ENCODE measurements around the gene KLF11. TPM values are rescaled to one million over a fixed set of nuclear protein-coding genes. Genes with fewer than 3 reads are reported as not detected.

KLF11 gene
- total RNA-seq, 4 donors from 2014 or later: 48.6 to 81.6 (median 58.8) TPM

DNA sequence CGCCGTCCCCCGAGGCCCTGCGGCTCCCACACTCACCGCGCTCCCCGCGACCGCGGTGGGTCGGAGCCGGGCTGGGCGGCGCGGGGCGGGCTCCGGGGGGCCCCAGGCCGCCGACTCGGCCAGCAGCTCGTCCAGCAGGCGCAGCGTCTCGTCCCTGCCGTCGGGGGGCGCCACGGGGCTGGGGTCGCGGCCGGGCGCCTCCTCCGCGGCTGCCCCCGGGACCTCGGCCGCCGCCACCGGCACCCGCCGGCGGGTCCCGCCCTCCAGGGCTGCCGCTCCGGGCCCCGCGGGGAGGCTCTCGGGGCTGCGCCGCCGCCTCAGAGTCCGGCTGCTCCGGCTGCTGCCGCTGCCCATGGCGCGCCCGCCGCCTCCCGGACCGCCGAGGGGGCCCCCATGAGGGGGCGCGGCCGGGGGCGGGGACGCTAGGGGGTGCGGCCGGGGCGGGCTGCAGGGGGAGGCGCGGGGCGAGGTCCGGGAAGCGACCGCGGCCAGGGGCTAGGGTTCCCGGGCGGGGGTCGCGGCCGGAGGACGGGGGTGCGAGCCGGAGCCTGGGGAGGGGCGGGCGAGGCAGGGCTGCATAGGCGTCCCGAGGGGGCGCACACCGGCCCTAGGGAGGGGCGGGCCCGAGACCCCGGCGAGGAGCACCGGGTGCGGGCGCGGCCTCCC, 36.7 kb downstream of the KLF11 start, which contains the start of gene CYS1:
Gene CYS1 (minus strand): TSS at position 542 of the 666 bp plus-strand sequence. CDS start 188 bp downstream, at position 354.
- Histone ChIP-seq H3K4me1 (peaks cover 23% of the 10 kb centered on the region), H3K27ac (peak within 1 kb of the TSS; percentile 62), H3K36me3 (no peaks in the 10 kb centered on the region), H3K9me3 (no peaks in the 10 kb centered on the region), H3K27me3 (peaks cover 74% of the 10 kb centered on the region), H3K4me3 (peak within 1 kb of the TSS; percentile 68)
- 3% methylated on average over 14 of the region's 98 CpGs for WGBS
- TF ChIP-seq EP300 (IDR thresholded peaks at IDR 0.05): no peak
- no peak for TF ChIP-seq POLR2AphosphoS5 (IDR thresholded peaks at IDR 0.05)
- TF ChIP-seq, protein P1, sequence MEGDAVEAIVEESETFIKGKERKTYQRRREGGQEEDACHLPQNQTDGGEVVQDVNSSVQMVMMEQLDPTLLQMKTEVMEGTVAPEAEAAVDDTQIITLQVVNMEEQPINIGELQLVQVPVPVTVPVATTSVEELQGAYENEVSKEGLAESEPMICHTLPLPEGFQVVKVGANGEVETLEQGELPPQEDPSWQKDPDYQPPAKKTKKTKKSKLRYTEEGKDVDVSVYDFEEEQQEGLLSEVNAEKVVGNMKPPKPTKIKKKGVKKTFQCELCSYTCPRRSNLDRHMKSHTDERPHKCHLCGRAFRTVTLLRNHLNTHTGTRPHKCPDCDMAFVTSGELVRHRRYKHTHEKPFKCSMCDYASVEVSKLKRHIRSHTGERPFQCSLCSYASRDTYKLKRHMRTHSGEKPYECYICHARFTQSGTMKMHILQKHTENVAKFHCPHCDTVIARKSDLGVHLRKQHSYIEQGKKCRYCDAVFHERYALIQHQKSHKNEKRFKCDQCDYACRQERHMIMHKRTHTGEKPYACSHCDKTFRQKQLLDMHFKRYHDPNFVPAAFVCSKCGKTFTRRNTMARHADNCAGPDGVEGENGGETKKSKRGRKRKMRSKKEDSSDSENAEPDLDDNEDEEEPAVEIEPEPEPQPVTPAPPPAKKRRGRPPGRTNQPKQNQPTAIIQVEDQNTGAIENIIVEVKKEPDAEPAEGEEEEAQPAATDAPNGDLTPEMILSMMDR (IDR thresholded peaks at IDR 0.05): no peak
- no peak for TF ChIP-seq POLR2A (IDR thresholded peaks at IDR 0.05)
- DNase-seq (ENCODE audit: low spot score in 2 of 2): no peak

DNA sequence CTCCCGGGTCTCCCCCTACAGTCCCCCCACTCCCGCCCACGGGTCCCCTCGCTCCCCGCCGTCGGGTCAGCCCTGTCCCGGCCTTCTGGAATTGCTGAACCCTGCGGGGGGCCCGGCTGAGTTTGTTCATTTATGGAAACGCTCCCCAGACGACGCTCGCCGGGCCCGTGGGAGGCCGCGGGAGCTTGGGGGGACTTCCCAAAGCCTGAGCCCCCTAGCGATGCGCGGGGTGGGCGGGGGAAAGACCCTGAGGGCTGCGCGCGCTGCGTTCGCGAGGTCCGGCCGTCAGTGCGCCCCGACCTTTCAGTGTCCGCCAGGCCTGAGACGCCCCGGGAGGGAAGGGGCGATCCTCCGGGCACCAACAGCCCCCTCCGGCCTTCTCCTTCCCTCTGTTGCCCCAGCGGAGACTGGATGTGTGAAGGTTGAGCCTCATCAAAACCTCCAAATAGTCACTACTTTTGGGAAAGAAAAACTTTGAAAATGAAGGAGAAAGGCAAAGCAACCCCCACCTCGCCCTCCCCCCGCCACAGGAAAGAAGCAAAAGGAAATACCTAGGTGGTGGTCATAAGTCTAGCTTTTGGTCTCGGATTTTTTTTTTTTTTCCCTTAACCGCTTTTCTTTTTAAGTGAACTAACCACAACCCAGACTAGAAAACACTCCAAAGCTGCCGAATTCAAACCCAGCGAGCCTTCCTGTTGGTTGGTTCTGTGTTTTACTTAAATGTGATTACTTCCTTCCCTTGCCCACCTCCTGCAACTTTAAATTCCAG, 37.4 kb downstream of the KLF11 start:
- DNase-seq (ENCODE audit: low spot score in 2 of 2): no peak
- H3K9me3 ChIP-seq: no peaks in the 10 kb centered on the region
- peak overlapping the region; percentile 68 for H3K4me3 ChIP-seq
- H3K4me1 ChIP-seq: peaks cover 23% of the 10 kb centered on the region
- 39% methylated on average over 9 of the region's 45 CpGs for WGBS
- peak overlapping the region; percentile 62 for H3K27ac ChIP-seq
- H3K27me3 ChIP-seq: peaks cover 79% of the 10 kb centered on the region
- no peaks in the 10 kb centered on the region for H3K36me3 ChIP-seq
- no peak for TF ChIP-seq EP300 (IDR thresholded peaks at IDR 0.05)

DNA sequence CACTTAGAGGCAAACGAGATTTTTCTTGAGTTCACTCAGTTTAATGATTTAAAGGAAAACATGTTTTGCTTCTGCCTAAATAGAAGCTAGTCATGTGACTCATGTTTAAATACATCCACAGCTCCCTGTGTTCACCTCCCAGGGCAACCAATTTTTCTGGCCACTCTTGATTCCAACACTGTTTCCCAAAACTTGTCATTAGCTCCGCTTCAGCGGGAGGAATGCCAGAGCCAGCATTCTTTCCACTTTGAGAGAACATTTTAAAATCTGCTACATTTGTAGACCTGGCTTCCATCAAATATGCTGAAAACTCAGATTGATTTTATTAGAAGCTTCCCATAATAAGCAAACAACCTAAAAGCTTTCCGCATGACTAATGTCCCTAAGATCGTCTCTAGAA, 39.7 kb downstream of the KLF11 start:
- H3K27ac ChIP-seq: no peak overlapping the region
- no peak for DNase-seq (ENCODE audit: low spot score in 2 of 2)
- H3K4me3 ChIP-seq: no peak overlapping the region
- TF ChIP-seq POLR2AphosphoS5 (IDR thresholded peaks at IDR 0.05) (no peak), EP300 (IDR thresholded peaks at IDR 0.05) (no peak), POLR2A (IDR thresholded peaks at IDR 0.05) (no peak)
- TF ChIP-seq, protein P1 (IDR thresholded peaks at IDR 0.05): no peak
- peaks cover 66% of the 10 kb centered on the region for H3K27me3 ChIP-seq
- peaks cover 23% of the 10 kb centered on the region for H3K4me1 ChIP-seq
- no peaks in the 10 kb centered on the region for H3K36me3 ChIP-seq
- 38% methylated on average over 5 of the region's 5 CpGs for WGBS
- no peaks in the 10 kb centered on the region for H3K9me3 ChIP-seq

DNA sequence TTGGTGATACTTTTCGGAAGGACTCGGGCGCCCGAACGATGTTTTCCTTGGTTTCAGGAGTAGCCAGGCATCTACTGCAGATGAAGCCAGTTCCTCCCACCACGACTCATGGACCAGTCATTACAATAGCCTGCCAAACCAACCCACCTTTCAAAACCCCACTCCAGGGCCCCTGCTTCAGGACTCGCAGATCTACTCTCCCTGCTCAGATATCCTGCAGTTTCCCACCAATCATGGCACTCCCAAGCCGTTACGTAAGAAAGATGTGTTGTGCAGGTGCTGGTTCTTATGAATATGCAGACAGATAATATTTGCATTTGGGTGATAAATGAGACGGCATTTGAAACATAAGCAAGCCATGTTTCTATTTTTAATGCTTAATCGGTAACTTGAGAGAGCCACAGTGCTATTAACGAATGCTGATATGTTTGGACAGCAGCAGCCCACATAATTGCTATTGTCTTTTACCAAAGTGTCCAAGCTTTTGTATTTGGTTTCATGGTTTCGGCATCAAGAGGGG, 40.4 kb downstream of the KLF11 start:
- no peaks in the 10 kb centered on the region for H3K9me3 ChIP-seq
- H3K27me3 ChIP-seq: peaks cover 59% of the 10 kb centered on the region
- no peak overlapping the region for H3K27ac ChIP-seq
- TF ChIP-seq EP300 (IDR thresholded peaks at IDR 0.05) (no peak), POLR2AphosphoS5 (IDR thresholded peaks at IDR 0.05) (no peak), POLR2A (IDR thresholded peaks at IDR 0.05) (no peak)
- TF ChIP-seq, protein P1 (IDR thresholded peaks at IDR 0.05): no peak
- H3K4me3 ChIP-seq: no peak overlapping the region
- WGBS: 58% methylated on average over 13 of the region's 13 CpGs
- H3K36me3 ChIP-seq: no peaks in the 10 kb centered on the region
- DNase-seq (ENCODE audit: low spot score in 2 of 2): no peak
- H3K4me1 ChIP-seq: peaks cover 21% of the 10 kb centered on the region

DNA sequence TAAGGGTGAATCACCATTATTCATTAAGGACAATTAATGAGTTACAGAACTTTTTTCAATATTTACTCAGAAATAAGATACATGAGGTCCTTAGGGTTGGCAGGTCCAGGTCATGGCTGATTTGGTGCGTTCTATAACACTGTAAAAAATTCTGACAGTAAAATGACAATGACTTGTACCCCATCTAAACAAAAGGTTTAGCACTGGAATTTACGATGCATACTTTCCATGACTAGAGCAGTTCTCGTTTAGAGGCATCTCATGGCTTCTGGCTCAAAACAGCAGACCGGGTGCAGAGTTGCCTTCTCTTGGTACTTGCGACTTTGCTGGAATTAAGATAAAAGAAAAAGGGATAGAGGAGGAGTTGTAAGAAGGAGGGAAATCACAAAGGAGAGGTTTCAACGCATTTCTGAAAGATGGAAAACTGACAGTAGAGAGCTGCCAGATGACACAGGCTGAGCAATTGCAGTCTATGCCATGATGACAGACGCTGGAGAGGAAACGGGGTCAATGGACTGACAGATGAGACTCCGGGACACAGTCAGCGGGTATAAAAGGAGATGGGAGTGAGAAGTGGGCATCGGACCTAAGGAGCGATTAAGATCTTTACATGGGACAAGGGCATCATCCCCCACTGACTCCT, 41.0 kb downstream of the KLF11 start:
- Histone ChIP-seq H3K36me3 (no peaks in the 10 kb centered on the region), H3K27me3 (peaks cover 55% of the 10 kb centered on the region), H3K9me3 (no peaks in the 10 kb centered on the region), H3K27ac (no peak overlapping the region), H3K4me3 (no peak overlapping the region), H3K4me1 (peaks cover 15% of the 10 kb centered on the region)
- 63% methylated on average over 12 of the region's 12 CpGs for WGBS
- TF ChIP-seq POLR2AphosphoS5 (IDR thresholded peaks at IDR 0.05): no peak
- TF ChIP-seq, protein P1 (IDR thresholded peaks at IDR 0.05): no peak
- TF ChIP-seq POLR2A (IDR thresholded peaks at IDR 0.05): no peak
- no peak for TF ChIP-seq EP300 (IDR thresholded peaks at IDR 0.05)
- no peak for DNase-seq (ENCODE audit: low spot score in 2 of 2)

Measured in suprapubic skin (tissue), 4 donors.